HG02884 (cell line): ENCODE results near the gene RUNX3.

Experiments used
- ATAC-seq: cut with Tn5 transposase; IDR thresholded peaks from one replicate; pipeline ENCODE4 v1.9.1; 2021; ENCODE audit warnings: mild to moderate bottlenecking, moderate library complexity; ENCODE audit not compliant: unreplicated experiment

The RUNX3 gene

DNA sequence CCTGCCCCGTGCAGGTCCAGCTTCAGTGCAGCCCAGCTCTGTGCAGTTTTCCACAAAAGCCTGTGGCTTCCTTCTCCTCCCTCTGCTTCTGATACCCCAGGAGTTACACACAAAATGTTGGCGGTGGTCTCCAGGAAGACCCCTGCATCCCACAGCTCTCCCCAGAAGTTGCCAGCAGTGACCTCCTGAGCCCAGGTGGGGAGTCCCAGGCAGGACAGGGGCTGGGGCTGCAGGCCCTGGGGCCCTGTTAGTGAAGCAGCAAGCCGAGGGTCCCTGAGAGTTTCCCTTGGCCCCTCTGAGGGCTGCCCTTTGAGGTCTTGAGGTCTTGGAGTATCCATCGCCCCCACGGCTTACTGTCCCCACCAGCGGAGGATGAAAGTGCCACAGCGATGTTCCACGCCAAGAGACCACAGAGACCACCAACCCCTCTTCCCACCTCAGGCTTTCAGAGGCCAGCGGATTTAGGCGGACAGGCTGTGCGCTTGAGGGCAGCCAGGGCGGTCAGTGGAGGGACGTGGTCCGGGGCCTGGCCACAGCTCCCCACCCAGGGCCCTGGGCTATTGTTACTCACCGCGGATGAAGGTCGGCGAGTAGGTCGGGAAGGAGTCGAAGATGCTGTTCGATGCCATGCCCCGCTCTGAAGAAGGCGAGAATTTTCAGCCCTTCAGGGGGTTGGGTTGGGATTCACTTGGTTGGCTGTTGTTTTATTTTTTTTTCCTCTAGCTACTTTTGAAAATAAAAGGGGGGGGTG lies 34.0 kb upstream of the RUNX3 start:
- no peak for ATAC-seq

DNA sequence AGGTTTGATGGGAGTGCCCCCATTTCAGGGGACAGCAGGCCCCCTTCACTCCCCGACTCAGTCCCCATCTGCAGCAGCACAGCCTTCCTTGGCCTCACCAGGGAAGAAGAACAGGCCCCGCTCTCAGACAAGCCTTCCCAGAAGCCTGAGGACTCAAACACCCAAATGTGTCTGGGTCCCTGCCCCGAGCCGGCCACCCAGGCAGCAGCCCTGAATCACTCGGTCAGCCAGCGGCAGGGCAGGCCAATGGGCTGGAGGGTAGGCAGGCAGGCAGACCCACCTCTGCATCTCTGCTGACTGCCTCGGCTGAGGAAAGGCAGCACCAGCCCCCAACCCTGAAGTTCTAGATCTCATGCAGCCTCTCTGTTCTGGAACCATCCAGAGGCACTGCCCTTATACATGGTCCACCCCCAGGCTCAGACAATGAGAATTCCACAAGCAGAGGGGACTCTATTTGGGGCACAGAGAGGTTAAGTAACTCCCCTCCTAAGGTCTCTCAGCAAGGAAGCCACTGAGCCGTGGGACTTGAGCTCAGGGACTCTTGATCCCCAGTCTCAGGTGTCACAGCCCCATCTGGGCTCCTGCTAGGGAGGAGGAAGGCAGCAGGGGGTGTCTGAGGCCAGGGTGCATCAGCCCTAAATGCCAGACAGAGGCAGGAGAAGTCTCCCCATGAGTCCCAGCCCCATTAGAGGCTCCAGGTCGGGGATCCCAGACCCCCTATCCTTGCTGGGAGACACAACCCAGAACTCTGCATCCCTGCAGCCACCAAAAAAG lies 33.2 kb upstream of the RUNX3 start:
- no peak for ATAC-seq

DNA sequence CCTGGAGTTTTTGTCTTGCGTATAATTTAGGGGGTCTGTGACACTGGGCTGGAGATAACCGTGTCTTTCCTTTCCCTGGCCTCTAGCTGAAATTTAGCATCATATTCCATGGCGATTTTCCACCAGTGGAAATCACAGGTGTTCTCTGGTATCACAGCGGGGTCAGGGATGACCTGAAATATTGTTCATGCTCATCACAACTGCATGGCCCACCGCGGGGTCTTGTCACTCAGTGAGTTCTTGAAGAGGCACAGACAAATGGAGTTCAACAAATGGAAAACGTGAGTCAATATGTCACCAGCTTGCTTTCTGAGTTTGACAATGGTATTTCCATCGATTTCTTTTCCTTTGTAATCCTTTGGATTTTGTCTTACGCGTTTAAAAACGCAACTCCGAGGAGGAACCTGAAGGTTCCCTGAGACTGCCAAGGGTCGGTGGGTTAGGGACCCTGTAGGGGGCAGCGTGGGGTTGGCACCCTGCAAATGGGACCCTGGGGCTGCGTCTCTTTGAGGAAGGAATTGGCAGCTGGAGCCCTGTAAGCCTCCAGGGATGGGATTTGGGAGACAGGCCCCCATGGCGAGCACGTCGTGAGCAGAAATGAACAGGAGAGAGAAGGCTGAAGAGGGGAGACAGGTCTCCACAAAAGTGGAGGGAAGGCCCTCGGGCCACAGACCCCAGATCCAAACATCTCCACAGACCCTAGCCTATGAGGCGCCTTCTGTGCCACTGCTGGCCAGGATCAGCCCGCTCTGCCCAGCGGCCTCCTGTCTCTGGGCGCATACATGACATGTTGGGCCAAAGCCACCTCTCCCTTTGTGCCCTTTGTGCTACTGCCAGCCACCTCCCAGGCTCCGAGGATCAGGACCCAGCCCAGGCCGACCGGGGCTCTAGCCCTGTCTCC lies 32.1 kb upstream of the RUNX3 start:
- ATAC-seq, result no peak

DNA sequence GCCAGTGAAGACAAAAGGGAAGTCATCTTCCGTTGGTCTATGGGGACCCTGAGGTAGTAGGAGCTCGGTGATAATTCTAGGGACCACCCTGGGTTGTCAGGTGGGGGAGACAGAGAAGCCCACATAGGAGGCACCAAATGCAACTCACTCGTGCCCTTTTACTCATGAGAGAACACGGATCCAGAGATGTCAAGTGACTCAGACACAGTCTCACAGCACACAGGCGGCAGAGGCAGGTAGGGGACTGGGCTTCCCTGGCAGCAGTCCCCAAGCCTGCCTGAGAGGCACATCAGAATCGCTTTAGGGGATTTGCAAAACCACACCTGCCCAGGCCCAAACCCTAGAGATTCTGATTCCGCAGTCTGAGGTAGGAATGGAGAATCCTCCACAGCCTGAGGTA lies 31.3 kb upstream of the RUNX3 start:
- no peak for ATAC-seq

DNA sequence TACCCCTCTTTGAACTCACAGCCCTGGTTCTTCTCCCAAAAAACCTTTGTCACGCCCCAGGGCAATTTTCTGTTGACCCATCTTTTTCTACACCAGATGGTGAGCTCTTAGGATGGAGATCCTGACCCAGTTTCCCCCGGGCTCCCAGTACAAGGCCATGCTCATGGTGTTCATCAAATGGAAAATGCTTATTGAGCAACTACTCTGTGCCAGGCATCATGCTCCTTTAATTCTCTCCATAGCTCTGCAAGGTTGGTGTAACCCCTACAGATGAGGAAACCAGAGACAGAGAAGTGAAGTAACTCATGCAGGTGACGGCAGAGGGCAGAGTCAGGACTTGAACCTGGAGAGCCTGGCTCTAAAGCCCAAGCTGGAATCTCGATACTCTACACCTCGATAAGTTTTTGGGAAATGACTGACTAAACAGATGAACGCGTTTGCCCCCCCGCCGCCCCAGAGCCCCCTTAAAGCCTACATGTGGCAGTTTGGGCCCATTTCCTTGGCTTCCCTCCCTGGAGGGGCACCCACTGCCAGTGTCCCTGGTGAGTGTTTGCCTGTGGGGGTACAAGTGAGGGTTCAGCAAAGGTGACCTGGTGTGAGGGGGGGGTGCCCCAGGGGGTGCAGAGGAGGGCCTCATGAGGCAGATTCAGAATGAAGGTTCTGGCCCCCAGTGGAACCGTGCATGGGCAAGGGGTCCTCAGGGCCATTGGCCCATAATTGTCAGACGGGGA lies 30.2 kb upstream of the RUNX3 start:
- ATAC-seq, result no peak

DNA sequence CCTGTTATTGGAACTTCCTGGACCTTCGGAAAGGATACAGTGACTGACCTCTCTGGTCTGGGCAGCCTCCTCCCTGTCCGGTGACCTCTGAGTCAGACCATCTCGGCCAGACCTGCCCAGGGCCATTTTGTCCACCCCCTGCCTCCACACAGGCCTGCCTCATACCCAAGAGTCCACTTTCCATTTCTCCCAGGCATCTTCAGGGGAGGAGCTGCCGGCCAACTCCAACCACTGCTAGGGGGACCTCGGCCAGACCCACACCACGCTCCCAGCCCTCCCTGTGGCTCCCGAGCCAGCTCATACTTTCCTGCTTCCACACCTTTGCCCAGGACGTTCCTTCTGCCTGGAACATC lies 29.5 kb upstream of the RUNX3 start:
- ATAC-seq, result no peak

DNA sequence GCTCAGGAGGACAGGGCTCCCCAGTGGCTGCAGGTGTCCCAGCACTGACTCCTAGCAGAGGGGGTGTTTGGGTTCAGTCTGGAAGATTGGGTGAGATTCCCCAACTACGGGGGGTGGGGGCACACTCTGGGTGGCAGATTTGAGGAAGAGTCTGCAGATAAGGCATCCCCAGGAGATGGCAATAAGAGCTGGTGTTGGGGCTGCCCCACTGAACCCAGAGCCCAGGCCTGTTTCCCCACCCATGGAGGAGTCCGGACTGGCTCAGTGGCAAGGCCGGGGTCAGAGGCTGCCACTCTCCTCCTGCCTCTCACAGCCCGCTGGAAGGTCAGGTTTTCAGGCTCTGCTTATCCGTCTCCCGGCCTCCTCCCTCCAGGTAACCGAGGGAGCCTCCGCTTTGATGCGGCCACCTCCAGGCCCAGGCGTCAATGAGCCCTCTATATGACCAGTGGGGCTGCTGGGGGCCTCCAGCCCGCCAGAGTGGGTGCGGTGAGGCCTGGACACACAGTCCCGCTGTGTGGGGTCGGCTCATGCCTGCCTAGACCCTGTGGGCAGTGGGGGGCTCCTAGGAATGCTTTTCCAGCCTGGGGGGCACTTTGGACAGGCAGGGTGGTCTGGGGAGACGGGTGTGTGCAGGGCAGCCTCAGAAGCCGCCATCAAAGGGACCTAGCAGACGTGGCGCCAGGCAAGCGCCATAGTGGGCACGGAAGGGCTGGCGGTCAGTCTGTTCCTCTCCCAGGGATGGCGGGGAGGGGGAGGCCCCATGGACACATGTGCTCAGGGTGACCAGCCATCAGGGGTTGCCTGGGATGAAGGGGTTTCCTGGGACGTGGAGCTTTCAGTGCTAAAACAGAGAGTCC lies 28.9 kb upstream of the RUNX3 start:
- ATAC-seq, result no peak

DNA sequence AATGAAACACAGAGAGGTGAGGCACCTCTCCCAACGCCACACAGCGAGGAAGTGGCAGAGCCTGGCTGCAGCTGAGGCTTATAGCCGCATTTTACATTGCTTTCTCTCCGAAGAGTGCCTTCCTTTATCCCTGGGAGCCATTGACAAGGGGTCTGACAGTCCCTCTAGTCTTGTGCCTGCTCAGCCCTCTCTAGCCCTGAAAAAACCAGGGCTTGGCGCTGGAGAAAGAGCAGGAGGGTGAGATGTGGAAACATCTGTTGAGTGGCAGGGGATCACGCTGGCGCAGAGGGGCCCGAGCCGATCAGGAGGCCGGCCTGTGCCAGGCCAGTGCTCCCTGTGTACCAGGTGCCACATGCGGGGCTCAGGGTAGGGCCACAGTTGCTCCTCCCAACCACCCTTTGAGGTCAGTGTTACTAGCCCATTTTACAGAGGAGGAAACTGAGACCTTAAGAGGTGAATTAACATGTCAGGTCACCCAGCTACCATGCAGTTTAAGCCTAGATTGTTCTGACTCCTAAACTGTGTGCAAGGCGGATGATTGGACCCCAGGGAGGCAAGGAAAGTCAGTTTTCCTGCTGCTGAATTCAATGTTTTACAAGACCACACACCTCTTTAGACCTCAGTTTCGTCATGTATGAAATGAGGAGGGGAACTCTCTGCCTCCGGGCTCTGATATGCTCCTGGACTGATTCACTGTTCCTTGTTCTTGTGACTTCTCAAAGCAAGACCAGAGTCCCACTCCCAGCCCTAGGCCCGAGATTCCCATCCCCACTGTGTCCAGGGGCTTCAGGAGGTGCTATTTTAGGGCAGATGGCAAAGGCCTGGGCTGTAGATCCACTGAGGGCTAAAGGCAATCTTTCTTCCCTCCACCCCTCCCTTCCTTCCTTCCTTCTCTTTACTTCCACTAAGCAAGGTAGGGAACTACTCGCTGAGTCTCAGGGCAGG lies 28.0 kb upstream of the RUNX3 start:
- no peak for ATAC-seq

DNA sequence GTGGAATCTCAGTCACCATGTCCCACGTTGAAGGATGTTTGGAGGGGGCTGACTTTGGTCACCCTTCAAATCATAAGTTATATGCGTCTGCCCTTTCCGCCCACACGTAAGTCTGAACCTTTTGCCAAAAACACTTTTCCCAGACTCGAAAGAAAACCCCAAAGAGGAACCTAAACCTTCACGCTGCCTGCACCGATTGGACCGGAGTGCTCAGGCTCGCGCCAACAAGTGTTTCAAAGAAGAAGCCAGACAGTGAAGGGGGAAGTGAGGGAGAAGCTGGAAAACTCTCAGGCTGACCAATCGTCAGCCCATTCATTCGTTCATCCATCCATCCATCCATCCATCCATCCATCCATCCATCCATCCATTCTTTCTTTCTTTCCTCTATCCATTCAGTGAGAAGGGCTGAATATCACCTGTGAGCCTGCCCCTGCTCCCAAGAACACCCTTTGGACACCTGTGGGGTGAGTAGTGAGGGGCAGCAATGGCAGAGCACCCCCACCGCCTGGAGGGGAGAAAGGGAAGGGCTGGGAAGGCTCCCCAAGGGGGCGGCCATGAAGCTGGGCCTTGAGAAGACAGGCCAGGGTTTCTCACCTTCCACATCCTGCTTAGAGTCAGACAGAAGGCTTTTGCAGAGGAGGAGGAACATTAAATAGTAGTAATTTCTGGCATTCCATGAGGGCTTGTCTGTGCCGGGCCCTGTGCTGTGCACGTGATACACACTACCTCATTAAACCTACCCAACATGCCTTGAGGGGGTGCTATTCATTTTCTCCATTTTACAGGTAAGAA lies 27.1 kb upstream of the RUNX3 start:
- ATAC-seq, result no peak

DNA sequence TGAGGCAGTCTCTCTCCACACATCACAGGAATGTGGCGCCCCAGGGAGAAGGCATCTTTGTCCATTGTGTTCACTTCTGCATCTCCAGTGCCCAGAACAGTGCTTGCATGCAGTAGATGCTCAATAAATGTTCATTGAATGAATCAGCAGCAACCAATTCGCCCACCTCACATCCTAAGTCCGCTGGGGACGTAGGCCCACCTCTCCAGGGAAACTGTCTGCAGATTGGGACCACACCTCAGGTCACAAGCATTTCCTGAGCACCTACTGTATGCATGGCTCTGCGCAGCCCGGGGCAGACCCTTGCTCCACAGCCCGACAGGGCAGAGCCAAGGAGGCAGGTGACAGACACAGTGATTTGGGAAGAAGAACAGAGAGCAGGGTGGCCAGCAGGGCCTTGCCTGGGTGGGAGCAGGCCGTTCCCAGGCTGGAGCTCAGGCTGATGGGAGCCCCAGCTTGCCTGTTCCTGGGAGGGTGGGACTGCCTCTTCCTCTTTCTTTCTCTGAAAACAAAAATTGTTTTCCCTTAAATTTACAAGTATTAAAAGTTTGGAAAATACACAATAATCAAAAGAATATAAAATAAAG lies 25.8 kb upstream of the RUNX3 start:
- no peak for ATAC-seq

DNA sequence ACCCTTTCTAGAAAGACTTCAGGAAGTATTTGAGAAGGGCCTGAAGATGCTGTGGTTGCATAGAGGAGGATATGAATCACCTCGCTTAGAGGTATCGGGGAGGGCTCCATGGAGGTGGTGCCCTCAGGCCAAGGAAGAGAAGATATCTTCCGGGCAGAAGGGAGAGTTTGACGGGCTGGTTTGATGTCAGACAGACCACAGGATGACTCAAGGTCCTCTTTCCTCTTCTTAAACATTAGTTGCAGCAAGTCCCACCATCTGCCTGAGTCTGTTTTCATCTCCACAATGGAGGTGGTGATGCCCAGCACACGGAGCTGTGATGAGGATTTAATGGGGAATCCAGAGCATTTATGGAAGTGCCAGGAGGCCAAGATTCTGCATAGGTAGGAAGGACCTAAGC lies 25.1 kb upstream of the RUNX3 start:
- no peak for ATAC-seq

DNA sequence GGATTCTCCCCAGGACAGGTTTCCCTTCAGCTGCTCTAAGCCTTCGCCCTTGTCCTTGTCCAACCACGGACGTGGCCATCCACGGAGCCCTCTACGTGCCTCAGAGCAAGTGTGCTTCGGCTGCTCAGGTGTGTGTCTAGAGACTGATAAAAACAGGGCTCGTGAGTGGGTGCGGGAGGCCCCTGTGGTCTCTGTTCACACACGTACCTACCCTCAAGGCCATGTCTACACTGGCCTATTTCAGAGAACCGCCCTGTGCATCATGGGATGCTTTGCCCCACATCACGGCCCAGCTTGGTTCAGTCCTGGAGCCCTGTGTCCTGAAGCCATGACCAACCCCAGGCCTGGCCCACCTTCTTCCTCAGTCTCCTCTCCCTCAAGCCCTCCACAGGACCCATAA lies 24.6 kb upstream of the RUNX3 start:
- ATAC-seq, result no peak

DNA sequence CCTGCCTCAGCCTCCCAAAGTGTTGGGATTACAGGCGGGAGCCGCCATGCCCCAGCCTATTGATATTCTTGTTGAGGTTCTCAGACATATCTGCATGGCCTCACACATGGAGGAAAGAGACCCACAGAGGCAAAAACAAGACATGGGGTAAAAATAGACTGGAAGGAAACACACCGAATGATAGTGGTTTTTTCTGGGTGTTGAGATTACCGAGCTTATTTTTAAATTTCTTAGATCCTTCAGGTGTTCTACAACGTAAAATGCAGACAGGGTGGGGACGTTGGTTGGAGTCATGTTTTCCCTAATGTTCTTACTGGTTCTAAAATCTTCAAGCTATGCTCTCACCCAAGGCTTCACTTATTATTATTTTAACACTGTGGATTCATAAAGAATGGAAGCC lies 23.9 kb upstream of the RUNX3 start:
- no peak for ATAC-seq

DNA sequence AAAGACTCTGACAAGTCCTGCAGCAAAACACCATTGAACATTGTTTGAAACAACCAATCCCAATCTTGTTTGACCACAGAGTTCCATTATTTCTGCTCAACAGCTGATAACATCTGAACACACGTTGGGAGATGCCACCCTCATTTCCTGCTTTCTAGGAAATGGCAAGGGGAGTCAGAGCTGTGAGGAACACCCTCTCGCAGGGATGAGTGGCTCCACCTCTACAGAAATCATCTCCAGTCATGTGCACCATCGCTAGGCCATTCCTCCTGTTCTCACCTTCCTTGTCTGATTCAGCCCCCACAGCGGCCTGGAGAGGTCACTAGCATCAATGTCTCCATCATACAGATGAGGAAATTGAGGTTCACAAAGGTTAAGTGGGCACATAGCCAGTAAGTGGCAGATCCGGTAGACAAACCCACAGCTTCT lies 22.4 kb upstream of the RUNX3 start:
- no peak for ATAC-seq

DNA sequence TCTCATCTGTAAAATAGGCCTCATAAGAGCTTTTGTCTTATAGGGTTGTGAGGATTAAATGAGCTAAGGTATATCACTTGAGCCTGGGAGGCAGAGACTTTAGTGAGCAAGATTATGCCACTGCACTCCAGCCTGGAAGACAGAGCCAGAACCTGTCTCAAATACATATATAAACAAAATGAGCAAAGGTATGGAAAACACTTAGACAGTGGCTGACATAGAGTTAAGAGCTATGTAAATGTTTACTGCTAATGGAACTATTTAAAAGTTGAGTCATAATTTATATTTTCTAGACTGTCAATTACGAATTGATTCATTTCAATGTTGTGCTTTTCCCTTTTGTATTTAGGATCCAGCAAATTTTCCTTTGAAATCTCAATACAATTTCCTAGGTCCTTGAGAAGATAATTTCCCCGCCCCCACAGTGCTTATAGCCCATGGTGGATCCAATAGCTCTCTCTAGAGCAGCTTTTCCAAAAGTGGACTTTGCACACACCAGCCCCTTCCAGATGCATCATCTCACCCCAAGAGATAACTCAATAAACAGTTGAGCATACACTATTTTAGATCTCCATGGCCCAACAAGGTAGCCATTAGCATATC lies 21.8 kb upstream of the RUNX3 start:
- ATAC-seq, result no peak

DNA sequence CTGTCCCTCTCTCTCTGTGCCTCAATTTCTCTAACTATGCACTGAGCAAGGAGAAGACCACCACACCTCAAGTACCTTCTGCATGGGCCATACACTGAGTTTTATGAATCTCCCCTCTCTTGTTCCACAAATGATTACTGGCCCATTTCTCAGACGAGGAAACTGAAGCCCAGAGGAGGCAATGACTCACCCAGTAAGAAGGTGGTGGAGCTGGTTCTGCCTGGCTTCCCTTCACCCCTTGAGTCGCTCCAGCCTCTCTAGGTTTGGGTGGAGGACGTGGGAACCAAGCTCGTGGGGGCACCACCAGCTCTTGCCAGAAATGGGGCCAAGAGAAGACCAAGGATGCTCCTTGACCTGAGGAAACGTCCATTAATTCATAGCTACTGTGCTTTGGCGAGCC lies 21.3 kb upstream of the RUNX3 start:
- ATAC-seq, result no peak

DNA sequence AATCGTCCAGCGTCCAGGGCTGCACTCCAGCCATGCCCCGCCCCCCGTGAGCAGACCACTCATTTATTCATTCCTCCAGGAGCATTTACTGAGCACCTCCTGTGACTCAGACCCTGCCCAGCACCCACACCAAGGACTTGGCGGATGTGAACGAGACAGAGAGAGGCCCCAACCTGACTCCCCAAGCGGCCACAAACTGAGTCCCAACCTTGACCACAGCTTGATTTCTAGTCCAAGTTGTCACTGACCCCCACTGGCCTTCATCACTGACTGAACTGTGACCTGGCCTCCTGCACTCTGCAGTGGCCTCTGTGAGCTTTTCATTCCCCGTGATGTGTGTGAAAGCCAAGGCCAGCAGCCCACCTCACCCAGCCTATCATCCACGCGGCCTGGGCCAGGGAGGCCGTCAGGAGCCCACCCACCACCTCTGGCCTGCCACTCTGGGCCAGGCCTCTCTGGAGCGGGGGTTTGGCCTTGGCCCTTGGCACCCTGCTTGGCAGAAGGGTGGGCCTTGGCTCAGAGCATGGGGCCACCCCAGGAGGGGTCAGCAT lies 19.3 kb upstream of the RUNX3 start:
- ATAC-seq, result no peak
